ENCODE data around the gene HIVEP3. TPM values are rescaled to one million over a fixed set of nuclear protein-coding genes. Genes with fewer than 3 reads are reported as not detected.

The HIVEP3 gene
- total RNA-seq, 2 experiments from 2014 or later, result 26.3 to 27.2 TPM

DNA sequence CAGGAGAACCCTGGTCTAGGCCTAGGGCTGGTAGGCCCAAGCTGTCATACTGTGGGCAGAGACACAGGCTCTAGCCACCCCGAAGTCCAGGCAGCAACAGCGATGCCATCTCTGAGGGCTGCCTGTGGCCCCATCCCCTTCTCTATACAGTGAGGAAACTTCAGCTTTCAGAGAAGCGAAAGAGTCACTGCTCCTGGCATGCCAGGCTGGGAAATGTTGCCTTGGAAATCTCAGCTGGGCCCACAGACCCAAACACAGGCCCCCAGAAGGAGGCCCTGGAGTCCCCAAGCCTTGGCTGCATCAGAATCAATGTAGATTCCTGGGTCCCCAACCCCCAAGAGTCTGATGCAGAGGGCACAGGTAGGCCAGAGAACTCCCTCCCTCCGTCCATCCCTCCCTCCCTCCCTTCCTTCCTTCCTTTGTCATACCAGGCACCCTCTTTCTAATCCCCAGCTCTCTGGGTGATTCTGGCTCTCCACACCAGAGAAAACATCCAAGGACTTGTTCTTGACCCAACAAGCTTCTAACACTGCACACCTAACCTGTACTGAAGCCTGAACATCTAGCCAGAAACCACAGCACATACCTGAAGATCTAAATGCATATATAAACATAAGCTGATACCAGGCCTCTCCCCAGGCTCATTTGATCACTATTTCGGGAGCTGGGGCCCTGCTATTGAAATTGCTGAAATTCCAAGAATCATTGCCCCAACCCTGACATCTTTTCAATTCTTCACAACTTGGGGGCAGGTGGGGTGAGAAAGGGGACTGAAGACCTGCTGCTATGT lies 291.0 kb downstream of the HIVEP3 start:
- POLR2A ChIA-PET, result no interaction called here
- CTCF ChIA-PET, result no interaction called here

DNA sequence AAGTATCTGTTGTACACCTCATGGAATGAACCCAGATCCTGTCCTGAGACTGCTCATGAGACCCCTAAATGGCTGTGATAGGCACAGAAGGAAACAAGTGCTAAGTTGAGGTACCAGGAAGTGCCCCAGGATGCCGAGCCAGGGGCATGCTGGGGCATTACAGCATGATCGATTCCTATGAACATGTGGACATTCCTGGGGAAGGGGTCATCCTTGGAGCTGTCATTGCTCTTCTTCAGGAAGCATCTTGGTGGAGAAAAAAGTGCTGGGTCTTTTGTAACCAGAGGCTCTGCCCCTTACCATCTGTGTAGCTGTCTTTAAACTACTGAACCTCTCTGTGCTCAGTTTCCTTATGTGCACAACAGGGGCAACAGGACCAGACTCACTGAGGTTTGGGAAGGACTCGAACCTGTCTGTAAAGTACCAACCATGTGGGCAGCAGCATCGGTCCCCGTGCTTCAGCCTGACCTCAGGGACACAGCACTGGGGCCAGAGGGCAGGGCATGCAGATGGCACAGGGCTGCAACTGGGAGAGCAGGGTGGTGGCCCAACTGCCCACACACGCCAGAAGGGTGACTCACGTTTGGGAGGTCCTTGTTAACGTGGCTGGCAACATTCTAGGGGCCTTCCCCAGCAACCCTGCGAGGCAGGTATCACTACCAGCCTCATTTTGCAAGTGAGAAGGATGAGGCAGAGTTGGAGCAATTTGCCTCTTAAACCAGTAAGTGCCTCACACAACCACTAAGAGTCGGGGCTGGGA lies 291.9 kb downstream of the HIVEP3 start:
- POLR2A ChIA-PET, result no interaction called here
- CTCF ChIA-PET, result no interaction called here

DNA sequence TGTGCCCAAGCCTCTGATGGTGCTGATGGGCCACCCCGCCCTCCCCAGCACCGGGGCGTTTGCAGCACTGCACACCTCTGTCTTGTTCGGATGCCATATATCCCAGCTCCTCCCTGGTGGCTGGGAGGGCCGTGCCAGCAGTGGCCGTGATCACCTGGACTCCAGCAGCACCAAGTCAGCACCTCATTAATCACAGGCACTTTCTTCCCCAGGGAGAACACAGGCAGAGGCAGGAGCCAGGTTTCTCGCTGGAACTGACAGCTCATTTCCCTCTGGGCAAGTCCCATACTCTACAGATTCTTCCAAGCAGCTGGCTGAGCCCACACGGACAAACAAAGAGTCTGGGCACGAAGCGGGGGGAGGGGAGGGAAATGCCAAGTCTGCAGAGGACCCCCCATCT lies 292.6 kb downstream of the HIVEP3 start:
- ChIA-PET POLR2A (no interaction called here), CTCF (no interaction called here)

DNA sequence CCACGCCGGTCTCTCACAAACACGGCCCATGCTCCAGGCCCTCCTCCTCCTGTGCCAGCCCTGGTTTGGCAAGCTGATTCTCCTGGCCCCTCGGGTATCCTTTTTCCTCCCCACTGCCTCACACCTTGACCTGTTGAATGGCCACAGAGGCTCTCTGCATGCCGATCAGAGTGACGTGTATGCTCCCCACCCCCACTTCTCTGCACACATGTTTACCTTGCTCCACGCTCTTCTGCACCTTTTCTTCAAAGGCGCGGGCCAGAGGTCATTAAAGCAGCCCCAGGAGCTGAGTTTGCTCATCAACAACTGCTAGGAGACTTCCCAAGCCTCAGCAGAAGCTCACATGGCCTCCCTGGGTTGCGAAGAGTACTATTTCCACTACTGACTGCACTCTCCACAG lies 295.0 kb downstream of the HIVEP3 start:
- CTCF ChIA-PET, result no interaction called here
- POLR2A ChIA-PET, result interaction anchor here (1.1 kb wide), 1 partner anchor 39 kb away, joined by 3 read pairs; no protein-coding TSS in a partner anchor

DNA sequence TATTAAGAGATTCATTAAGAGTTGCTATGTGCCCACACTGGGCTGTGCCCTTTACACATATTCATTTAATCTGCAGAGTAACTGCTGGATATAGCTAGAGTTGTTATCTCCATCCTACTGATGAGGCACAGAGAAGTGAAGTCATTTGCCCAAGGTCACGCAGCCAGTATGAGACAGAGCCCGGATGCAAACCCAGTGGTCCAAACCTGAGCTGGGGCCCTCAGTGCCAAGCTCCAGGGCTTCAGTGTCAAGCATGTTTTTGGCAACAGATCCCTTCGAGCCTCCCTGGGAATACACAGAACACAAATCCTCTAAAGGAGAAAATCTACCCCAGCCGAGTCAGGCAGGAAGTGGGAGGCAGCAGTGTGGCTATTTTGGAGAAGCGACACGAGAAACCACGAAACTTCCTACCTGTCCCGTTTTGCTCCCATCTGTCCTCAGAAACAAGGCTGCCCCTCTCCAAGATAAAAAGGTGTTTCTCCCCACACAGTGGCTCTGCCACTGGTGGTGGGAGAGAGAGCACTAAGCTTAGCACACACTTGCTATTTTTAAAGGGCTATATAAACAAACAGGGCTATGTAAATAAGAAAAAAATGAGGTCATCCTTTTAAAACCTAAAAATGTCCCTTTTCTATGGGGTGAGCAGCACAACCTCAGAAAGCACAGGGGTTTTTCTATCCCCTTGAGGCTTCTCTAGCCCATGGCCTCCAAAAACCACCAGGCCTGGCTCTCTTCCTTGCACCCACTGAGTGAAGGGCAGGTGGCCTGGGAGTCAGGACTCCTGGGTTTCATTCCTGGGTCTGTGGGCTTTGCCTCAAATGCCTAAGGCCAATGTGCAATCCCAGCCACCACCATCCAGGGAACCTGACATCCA lies 295.6 kb downstream of the HIVEP3 start:
- ChIA-PET CTCF (interaction anchor here (1.0 kb wide), 1 partner anchor 10 kb away, joined by 3 read pairs; no protein-coding TSS in a partner anchor), POLR2A (no interaction called here)

DNA sequence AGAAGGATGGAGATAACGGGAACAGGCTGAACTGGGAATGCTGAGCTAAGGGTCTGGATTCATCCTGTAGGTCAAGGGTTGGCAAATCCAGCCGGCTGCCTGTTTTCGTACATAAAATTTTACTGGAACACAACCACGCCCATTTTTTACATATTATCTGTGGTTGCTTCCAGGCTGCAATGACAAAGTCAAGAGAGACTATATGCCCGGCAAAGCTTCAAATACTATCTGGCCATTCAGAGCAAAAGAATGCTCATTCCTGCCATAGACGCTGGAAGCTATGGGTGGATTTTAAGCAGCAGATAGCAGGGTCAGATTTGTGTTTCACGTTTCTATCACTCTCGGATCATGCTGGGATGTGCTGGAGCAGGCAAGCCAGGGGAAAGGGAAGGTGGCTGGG lies 296.3 kb downstream of the HIVEP3 start:
- ChIA-PET CTCF (interaction anchor here (1.0 kb wide), 1 partner anchor 9 kb away, joined by 3 read pairs; no protein-coding TSS in a partner anchor), POLR2A (no interaction called here)

DNA sequence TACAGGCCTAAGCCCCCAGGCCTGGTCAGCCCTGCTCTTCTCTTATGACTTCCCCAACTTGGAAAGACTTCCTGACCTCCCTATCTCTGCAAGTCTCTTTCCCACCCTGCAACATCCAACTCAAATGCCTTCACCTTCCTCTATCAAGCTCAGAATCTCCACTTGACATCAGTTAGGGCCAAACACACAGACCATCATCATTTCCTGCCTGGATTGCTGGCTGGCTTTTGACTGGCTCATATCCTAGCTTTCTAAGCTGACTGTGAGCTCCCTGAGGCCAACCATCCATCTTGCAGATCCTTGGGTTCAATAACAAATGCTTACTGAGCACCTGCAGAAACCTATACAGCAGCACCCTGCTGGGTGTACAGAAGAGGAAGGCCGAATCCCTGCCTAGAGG lies 296.9 kb downstream of the HIVEP3 start:
- ChIA-PET CTCF (interaction anchor here (1.0 kb wide), 1 partner anchor 9 kb away, joined by 3 read pairs; no protein-coding TSS in a partner anchor), POLR2A (no interaction called here)

DNA sequence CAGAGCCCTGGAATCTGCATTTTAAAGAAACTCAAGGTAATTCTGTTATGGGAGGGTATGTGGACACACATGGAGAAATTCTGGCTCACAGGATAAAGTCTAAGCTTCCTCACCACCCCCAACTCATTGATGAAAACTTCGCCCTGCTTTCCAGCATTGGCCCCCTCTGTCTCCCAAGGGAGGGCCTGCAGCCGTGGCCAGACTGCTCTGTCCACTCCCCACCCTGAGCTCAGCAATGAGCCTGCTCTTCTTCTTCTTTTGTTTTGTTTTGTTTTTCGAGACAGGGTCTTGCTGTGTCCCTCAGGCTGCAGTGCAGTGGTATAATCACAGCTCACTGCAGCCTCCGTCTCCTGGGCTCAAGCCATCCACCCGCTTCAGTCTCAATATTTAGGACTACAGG lies 297.5 kb downstream of the HIVEP3 start:
- POLR2A ChIA-PET, result no interaction called here
- CTCF ChIA-PET, result no interaction called here

DNA sequence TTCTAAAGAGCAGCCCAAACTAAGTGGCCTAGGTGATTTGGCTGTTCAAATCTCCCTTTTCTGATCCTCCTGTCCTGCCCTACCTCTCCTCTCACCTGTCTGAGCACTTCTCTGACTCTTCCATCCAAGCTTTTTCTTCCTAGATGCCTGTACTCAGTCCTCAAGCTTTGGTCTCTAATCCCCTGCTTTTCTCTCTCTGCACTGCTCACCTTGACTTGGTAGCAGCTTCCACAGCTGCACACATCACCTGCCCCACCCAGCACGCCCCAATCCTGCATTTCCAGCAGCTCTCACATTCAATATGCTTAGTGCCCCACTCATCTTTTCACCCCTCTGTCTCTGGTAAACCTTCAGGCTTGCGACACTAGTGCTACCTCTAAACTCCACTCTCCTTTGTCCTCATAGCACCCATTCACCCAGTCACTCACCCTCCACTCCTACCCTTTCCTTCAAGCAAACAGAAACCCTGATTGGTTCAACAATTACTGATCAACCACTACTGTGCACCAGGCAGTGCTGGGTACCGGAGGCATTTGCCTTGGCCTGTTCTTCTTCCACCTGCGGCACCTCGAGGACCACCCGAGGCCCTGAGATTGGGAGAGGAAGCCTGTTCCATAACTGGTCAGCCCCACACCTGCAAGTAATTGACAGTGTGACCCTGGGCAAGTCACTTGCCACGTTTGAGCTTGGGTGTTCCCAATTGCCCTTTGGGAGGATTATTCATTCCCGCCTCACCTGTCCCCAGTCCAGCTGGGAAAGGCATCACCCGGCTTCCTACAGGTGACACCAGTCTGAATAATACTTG lies 298.2 kb downstream of the HIVEP3 start:
- ChIA-PET POLR2A (no interaction called here), CTCF (no interaction called here)

DNA sequence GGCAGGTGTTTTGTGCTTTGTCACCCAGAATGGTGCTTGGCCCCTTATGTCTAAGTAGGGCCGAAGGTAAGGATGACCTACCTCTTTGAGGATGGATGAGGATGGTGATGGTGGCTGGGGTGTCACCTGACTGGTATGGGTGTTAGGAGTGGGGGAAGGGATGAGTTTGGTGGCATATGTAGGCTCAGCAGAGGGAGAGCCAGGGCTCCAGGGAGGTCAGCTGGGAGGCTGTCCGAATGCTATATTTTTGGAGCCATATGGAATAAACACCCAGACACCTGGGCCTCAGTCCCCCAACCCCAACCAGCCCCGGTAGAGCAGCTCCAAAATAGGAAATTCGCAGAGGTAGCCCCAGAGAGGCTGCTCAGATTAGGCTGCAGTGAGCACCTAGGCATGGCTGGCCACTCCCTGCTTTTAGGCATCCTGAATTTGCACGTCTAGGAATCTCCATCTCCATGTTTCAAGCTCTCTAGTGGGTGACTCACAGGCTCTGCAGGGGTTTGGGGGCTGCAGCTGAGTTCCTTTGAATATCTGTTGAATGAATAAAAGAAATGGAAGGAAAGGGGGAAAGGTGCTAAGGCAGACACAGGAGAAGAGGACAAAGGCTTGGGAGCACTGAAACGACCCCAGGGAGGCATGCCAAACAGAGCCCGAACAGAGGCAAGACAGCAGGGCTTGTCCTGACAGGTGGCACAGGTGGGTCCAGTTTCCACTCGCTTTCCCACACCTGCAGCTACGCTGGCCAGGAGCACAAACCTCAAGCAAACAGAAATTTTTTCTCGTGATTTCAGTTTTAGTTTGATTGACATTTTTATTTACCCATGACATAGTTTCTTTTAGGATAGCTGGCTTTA lies 299.0 kb downstream of the HIVEP3 start:
- CTCF ChIA-PET, result no interaction called here
- POLR2A ChIA-PET, result no interaction called here

DNA sequence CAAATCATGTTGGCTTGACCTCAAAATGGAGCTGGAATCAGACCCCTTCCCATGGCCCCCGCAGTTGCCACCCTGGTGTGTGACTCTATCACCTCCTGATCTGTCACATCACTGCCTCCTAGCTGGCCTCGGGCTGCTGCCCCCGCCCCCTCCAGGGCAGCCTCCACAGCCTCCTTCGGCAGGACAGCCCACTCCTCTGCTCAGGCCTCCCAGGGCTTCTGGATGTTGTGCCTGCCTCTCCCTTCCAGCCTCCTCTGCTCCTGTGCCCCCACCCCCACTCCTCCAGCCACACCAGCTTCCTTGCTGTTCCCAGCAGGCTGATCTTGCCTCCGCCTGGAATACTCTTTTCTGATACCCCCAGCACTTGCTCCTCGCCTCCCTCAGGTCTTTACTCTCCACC lies 299.9 kb downstream of the HIVEP3 start:
- CTCF ChIA-PET, result no interaction called here
- POLR2A ChIA-PET, result no interaction called here

DNA sequence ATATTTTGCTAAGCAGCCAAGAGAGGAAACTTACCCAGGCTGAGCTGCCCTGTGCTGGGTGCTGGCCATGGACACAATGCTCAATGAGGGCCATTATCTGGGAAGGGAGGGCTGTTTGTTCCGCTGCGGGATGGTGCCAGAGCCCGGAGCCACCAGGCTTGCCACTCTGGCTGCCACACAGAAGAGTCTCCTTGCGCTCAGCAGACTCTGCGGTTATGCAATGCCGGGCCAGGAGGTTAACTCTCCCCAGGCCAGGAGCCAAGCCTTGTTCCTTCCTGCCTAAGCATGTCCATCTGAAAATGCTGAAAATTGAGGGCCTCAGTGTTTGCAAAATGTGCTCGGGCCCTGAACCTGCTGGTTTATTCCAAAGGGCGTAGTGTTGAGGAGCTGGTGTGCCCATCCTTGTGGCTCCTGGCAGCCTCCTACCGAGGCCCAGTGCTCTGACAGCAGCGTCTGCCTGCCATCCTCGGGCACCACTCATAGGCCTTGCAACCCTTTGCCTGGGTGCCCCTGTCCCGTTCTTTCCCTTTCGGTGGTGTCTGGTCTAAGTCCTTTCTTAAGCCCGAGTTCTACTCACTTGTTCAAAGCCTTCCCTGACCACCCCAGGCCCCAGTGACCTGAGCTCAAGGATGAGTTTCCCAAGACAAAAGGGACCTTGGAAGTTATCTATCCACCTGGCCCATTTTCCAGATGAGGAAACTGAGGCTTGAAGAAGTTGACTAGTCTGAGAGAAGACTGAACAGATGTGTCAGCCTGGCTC lies 300.5 kb downstream of the HIVEP3 start:
- ChIA-PET CTCF (no interaction called here), POLR2A (no interaction called here)

DNA sequence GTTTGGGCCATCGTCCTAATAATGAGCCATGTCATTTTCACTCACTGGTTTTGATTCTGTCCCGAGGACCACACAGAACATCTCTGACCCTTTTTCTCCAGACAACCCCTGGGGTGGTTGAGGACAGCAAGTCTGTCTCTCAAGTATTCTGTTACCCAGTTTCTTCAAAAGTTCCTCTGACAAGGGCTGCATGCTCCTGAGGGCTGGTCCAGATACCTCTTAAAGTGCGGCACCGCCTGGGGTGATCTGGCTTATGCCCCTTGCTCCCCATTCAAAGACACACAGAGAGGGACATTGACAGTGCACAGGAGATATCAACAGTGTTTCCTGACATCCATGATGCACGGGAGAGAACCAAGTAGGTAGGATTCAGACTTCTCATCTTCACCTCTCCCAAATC lies 301.4 kb downstream of the HIVEP3 start:
- POLR2A ChIA-PET, result no interaction called here
- CTCF ChIA-PET, result no interaction called here

DNA sequence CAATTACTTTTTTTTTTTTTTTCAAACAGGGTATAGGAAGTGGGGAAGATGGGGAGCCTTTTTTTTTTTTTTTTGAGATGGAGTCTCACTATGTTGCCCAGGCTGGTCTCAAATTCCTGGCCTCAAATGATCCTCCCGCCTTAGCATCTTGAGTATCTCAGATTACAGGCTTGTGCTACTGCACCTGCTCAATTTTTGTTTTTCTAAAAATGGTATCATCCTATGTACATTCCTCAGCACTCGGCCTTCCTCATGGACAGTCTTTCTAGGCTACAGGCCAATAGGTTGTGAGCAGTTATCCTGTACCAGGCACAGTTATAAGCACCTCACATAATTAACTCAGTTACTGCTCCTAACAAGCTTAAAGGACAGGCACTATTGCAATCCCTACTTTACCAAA lies 302.2 kb downstream of the HIVEP3 start:
- ChIA-PET CTCF (no interaction called here), POLR2A (no interaction called here)

DNA sequence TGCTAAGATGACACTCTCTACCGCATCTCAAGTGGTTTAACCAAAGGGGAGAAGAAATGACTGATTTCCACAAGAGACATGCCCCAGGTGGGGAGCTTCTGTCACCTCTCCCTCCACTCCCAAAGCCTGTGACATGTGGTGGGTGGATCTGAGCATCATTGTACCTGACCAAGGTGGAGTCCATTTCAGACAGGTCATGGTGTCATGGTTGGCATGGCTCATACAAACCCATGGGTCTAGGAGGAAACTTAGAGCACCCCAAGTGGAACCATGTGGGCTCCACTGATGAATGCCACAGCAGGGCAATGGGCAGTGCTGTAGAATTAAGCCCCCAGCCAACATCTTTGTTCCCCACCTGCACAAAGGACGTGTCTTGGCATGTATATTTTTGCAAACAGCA lies 302.7 kb downstream of the HIVEP3 start:
- ChIA-PET POLR2A (no interaction called here), CTCF (no interaction called here)

DNA sequence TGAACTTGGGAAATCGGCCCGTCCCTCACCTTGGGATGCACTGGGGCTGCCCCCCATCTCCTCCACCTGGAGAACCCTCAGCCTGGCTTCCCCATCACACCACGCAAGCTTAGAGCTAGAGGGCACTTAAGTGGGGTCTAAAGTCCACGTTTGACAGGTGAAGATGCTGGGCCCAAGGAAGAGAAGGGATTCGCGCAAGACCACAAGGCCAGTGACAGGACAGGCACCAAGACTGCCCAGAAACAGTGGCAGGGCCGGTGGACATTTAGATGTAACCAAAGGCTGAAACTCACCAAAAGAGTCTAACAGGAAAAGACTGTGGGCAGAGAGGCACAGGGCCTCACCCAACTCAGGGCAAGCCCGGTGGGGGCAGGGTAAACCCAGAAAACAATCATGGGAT lies 303.4 kb downstream of the HIVEP3 start:
- CTCF ChIA-PET, result no interaction called here
- POLR2A ChIA-PET, result no interaction called here

DNA sequence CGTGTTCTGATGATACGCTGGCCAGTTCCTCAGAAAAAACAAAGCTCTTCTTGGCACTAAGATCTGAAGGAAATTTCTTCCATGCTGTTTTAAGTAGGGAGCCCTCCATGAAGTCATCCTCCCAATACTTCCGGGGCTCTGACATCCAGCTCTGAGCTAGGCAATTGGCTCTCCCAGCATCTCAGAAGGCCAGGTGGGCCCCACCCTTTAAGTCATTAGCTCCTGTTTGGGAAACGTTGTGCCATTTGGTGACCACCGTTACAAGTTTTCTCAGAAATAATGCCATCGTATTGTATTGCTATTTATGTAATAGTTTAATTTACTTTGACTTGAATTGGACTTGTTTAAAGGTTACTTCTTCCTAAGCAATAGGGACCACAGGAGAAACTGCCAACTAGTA lies 303.9 kb downstream of the HIVEP3 start:
- CTCF ChIA-PET, result interaction anchor here (1.0 kb wide), 1 partner anchor 252 kb away, joined by 3 read pairs; no protein-coding TSS in a partner anchor
- POLR2A ChIA-PET, result no interaction called here

All from activated CD8-positive, alpha-beta memory T cell treated with anti-CD3 and anti-CD28 coated beads for 36 hours (primary cell).